Activated CD4-positive, CD25-positive, alpha-beta regulatory T cell treated with anti-CD3 and anti-CD28 coated beads, Interleukin-2, amount 50 U/mL, for 24 hours (primary cell): ENCODE measurements around the gene NPC2.
"Not testable (repeated sequence)": the region's sequence is repeated elsewhere in the genome, so short reads cannot be mapped to it uniquely, and the experiment has no call there.

Experiments
- ATAC-seq, 2 donors: fragments of 150-1000 bp; cut with Tn5 transposase; one replicate each; pipeline ENCODE4 v1.10.0; 2021; ENCODE audit warnings: mild to moderate bottlenecking in 1 of 2, moderate library complexity in 1 of 2

NPC2 gene

DNA sequence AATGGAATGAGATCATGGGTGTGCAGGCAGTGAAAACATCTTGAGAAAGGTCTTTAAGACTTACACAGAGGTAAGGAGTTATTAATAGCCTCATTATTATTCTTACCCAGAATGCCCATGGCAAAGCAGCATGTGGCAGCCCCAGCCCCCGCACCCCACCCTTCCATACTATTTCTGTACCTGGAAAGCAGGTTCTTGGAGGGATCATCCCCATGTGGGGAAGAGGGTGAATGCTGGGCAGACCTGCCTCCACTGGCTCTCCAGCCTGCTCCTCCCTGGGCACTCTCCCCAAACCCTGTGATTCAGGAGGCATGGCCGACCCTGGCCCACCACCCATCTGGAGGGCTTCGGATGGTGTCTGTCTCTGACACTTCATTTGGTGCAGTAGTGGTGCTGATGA, 28.3 kb downstream of the NPC2 start:
- no peak for ATAC-seq

DNA sequence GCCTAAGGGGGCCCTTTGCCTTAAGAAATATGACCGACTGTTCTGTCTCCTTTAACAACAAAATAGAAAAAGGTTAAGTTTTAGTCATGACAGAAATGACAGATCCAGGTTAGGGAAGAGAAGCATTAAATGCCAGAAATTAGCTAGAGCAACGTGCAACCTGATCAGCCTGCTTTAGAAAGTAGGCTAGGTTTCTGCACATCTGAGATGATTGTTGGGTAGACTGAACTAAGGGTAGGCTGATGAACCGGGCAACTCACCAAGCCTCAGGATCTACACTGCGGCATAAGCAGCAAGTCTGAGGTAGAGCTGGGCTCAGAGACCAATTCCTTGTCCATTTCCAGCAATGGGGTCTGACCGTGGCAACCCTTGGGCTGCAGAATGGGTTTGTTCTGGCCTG, 29.4 kb downstream of the NPC2 start:
- ATAC-seq, result no peak

DNA sequence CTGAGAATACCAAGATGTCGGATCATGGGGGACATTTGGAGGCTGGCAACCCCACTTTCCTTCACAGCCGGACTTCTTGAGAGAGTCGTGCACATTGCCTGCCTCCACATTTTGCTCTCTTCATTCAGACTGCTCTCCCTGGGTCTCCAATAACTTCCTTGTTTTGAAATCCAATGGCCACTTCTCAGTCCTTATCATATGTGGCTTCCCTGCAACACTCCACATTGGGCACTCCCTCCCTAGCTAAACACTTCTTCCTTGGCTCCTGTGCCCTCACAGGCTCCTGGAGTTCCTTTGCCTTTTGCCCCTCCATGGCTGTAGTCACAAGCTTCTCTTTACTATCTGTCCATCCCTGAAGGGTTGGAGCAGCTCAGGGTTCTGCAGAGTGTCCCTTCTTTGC, 30.1 kb downstream of the NPC2 start:
- ATAC-seq, result no peak

DNA sequence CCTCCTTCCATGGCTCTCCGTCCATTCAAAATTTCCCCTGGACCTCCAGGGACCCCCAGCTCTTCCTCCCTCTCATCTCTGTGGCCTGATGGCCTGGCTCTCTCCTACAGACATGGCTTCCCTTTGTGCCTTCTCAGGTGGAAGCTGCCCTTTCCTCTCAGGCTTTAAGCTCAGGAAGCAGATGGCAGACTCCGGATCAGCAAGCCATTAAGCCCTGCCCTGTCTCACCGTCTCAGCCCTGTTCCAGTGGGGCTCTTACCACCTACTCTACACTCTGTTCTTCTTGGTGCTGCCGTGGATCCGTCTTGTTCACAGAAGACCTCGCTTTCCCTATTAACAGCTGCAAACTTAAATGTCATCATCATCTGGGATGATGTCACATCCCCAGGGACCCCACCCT, 33.1 kb downstream of the NPC2 start:
- ATAC-seq, result no peak

DNA sequence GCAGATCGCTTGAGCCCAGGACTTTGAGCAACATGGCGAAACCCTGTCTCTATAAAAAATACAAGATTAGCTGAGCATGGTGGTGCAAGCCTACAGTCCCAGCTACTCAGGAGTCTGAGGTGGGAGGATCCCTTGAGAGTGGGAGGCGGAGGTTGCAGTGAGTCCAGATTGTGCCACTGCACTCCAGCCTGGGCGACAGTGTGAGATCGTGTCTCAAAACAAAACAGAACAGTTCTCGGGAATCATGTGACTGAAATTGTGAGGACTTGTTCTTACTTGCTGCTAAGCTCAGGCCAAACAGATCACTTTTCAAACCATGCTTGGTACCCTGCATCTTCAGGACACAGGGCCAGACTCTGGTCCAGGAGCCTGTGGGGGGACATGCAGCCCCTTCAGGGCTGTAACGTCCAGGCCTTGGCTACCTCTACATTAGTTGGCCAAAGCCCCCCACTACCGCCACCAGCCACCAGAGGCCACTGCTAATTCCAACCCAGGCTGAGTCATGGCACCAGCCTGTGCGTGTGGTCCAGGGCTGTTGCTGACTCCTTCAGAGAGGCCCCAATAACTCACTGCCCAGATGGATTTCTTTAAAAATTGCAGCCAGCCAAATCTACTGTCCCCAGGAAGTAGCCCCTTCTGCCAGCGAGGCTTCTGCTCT, 33.7 kb downstream of the NPC2 start:
- peak; percentile 59 to 61 for ATAC-seq

DNA sequence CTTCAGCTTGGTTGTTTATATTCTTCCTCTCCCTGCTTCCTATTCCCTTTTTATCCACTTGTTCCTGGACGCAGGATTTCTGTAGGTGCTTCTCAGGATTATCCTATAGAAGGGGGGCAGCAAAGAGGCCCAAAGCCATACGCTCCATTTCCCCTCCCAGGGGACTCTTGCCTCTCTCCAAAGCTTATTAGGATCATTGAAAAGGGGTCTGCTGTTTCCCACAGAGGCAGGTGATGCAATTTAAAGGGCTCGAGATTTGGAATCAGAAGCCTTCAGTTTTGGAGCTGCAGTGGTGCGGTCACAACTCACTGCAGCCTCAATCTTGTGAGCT, 35.6 kb downstream of the NPC2 start:
- ATAC-seq, result no peak

DNA sequence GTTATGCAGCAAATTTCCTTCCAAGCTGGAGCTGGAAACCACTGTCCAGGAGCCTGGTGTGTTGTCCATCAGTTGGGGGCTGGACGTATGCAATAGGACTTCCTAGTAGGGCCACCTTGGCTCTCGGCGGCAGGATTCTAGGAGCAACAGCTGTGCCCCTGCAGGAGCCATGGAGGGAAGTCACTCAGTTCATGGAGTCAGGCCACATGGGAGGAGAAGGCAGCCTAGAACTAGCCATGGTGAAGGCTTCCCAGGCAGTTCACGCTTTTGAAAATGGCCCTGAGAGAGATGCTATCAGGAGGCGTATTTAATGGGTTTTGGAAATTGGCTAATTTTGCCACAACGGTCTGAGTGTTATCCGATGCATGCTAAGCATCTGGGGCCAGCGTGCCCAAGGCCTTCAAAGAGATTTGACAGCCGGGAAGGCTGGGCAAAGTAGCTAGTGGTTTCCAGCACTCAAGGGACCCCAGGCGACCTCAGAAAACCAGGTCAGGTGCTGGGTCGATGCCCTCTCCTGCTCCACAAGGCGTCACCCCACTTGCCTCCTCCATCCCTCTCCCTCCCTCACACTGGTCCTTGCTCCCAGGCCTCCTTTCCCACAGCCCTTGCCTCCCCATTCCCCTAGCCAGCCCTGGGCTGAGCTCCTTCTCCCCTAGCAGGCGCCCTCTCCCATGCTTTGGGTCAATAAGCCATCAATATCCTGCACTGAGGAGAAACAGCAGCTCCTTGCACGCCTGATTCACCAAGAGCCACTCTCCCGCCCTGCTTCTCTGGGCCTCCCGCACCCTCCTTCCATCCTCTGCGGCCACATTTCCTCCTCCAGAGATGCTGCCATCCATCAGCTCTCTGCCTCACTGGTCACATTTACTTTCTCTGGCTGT, 36.2 kb downstream of the NPC2 start:
- ATAC-seq, result no peak

DNA sequence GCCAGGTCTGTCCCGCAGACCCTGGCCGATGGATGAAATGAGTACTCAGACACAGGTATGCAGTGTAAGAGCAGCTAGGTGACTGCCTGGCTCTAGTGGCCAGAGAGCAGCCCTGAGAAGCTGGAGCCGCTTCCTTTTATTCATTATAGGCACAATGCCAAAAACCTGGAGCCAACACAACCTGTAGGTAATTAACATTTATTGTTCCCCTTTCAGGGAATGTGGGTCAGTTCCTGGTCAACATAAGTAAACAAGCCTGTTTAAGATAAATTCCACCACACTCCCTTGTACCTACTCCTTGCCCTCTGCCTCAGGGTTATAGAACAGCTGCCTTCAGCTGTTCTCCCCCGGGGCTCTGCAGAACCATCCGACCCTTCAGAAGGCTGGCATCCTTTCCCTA, 38.7 kb downstream of the NPC2 start:
- ATAC-seq, result not testable (repeated sequence)

DNA sequence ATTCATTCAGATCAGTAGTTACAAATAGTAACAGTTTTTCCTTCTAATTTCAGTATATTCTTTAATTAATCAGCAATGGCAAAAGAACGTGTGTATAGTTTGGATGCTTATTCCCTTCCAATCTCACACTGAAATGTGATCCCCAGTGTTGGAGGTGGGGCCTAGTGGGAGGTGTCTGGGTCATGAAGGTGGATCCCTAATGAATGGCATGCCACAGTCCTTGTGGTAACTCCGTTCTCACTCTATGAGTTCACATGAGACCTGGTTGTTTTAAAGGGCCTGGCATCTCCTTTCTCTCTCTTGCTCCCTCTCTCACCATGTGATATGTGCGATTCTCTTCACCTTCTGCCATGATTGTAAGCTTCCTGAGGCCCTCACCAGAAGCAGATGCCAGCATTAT, 48.2 kb downstream of the NPC2 start:
- no peak for ATAC-seq

DNA sequence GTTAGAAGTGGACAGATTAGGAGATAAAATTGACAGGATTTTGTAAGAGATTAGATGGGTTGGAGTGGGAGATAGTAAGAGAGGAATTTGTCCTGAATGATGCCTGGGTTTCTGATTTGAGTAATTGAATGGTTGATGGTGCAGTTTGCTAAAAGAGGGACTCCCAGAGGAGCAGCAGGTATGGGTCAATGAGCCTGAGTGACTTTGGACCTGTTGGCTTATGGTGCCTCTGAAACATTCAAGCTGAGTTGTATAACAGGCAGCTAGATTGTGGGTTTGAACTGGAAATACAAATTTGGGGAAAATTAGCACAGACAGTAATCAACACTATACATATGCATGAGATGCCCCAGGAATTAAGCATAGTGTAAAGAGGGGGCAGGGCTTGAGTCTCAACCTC, 50.3 kb downstream of the NPC2 start:
- ATAC-seq, result no peak

DNA sequence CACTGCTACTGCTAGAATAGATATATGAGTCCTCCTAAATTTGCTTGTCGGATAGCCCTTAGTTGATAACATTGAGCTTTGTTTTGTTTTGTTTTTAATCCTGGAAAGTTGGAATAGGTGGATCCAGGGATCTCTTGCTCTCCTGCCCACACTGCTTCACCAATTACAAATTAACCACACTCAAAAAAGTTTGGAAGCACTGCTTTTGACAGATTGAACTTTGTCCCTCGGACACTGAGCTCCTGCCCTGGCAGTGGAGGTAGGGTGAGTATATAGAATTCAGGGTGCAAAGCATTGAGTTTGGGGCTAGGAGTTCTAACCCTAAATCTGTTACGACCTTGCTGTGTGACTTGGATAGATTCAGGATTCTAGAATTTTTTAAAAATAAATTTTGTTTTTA, 52.0 kb downstream of the NPC2 start:
- no peak for ATAC-seq

DNA sequence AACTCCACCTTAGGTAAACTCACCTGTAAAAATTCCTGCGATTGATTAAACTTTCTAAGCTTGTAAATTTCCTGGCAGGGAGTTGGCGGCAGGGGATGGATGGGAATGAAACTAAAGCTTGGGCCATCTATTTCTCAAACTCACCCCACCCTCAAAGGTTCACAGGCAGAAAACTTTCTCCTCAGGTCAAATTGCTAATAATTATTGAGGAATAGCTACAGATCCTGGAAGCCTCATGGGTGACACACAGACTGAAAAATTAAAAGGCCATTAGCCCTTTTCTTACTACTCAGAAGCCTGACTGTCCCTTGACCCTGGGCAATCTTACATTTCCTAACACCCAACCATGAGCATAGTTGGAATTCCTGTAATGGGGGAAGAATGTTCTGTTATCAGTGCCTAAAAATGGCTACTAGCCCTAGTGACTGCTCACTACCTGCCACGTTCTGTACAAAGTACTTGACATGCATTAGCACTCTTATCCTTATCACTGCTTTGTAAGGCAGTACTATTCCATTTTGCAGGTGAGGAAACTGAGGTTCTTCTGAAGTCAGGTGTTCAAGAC, 54.7 kb downstream of the NPC2 start:
- no peak for ATAC-seq

DNA sequence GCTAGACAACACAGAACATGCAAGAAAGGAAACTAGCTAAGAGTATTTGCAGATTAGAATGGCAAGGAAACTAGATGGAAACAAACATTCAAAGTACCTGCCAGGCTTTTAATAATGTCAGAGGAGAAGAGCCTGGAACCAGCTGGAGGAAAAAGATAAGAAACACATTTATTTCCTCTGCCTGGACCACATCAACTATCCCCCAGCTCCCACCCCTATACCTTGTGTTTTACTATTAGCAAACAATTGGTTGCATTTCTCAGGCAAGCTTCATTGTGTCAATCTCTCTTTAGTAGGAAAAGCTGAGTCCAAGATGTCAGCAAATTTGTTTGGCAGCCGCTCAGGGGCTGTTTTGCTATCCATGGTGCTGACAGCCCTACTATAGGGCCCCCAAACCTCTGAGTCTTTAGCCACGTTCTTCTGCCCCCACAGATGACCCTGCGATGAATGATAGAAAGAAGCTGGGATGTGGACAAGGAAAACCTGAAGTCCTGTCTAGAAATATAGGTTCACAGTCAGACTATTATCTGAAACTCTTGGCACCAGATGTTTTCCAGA, 55.5 kb downstream of the NPC2 start:
- no peak for ATAC-seq

DNA sequence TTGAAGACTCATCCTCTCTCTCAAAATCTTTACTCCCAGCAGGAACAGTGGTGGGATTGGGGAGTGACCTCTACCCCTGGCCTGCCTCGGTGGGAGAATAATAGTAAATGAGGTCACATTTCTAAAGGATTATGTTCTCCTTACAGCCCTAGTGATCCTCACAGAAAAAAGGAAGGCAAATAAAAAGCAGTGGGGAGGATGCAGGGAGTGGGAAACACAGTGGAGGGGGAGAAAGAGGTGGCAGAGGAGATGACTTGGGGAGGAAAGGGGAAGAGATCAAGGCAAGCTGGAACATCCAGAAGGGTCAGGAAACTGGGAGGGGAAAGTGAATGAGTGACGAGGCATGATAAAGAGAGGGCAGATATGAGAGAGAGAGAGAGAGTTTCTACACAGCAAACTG, 58.8 kb downstream of the NPC2 start:
- no peak for ATAC-seq

DNA sequence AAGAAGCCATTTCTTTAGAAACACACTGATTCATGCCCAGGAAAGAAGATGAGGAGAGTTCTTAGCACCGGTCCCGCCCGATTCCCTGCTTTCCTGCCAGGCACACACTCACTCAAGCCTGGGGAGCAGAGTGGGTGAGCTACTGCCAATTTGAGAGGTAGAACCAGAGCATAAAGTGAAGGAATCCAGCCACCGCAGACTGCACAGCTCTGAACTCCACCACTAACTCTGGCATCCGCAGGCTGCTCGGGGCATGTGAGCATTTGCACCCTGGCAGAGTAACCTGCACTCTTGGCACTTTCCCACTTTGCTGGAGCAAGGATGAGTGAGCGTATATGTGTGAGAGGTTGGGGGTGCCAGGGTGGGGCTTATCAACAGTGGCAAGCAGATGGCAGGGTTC, 63.1 kb downstream of the NPC2 start:
- no peak for ATAC-seq
